GM18909 (cell line): ENCODE measurements around the gene SEMA4A.
"Not testable (repeated sequence)": the region's sequence is repeated elsewhere in the genome, so short reads cannot be mapped to it uniquely, and the experiment has no call there.

Experiments
- ATAC-seq: cut with Tn5 transposase; IDR thresholded peaks from one replicate; pipeline ENCODE4 v1.9.1; 2021; ENCODE audit warnings: mild to moderate bottlenecking; ENCODE audit not compliant: unreplicated experiment, poor library complexity

The SEMA4A gene

DNA sequence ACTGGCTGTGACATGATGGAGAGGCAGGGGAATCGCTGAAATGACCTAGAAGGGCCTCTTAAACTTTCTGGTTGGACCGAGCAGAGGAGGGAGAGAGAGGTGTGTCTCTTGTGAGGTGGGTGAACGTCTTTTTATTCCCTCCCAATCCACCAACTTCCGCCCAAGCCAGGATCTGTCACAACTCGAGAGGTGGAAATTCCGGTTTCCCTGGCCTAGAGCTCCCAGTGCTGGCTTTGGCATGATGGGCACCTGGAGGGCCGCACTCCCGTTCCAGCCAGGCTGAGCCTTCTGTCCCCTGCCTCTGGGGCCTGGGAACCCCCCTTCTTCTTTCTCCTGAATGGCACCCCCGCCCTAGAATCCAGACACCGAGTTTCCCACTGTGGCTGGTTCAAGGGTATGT is at the start of gene SEMA4A:
SEMA4A (plus strand) TSS at position 224 of the 400 bp plus-strand sequence. CDS start 994 bp downstream, outside the sequence.
- ATAC-seq = no peak

DNA sequence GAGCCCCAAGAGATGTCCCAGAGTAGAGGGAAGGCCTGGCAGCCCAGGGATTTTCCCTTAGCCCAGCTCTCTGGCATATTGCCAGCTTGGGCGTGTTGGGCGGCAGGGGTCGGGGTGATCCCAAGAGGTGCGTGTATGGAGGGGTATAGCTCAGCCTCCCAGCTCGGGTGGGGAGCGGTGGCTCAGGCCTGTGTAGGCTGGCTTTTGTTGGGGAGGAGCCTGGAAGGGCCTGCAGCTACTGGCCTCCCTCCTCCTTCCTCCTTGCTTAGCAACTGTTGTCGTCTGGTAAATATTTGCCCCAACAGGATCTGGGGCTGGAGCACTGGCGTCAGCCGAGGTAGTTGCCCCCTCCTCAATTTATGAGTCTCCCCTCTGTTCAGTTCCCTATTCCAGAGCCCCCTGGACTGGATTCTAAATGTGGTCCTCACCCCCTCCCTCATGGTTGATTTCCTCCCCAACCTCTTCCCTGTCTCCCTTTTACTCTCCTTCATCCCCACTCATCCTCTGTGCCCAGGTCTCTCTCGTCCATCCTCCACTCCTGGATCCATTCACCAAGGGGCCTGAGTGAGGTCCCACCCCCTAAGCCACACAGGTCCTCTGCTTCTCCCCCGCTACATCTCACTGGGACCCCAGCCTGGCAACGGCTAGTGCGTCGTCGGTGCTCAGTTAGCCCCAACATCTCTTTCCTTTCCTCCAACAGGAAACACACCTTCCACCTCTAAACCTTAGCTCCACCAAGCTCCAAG is 49.1 kb upstream of the SEMA4A start:
- ATAC-seq = no peak

DNA sequence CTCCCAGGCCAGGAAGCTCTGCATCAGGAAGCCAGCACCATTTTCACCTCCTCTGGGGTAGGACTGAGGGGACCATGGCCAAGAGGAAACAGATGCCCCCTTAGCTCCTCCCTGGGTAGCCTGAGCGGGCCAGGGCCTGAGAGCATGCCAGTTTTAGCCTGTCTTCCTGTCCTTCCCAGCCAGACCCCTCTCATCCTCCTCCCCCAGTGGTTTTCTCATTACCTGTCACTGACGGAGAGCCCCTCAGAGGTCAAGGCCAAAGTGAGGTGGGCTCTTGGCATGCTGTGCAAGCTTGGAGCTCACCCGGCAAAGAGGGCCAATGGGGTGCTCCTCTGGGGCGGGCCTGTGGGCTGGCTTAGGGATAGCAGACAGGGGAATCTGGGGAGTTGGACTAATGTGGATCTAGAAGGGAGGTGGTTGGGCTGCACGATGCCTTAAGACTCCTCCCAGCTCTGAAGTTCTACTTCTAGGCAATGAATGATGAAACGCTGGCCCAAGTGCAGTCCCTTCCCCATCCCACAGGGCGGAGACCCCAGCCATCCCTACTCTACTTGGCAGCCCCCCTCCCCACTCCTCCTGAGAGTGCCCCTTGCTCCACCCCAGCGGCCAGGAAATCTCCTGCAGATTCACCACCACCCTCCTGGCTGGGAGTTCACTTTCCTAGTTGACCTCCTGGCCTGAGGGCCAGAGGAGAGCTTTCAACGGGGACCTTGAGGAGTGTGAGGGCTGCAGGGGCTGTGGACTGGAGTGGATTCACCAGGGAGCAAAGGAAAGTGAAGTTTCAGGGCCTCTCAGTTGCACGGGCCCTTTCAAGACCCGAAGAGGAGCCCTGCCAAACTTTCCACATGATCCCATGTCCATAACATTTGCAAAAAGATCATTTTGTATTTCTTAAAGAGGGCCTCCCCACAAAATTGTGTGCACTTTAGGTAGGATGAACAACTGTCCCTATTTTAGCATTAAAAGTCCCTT is 48.2 kb upstream of the SEMA4A start:
- no peak for ATAC-seq

DNA sequence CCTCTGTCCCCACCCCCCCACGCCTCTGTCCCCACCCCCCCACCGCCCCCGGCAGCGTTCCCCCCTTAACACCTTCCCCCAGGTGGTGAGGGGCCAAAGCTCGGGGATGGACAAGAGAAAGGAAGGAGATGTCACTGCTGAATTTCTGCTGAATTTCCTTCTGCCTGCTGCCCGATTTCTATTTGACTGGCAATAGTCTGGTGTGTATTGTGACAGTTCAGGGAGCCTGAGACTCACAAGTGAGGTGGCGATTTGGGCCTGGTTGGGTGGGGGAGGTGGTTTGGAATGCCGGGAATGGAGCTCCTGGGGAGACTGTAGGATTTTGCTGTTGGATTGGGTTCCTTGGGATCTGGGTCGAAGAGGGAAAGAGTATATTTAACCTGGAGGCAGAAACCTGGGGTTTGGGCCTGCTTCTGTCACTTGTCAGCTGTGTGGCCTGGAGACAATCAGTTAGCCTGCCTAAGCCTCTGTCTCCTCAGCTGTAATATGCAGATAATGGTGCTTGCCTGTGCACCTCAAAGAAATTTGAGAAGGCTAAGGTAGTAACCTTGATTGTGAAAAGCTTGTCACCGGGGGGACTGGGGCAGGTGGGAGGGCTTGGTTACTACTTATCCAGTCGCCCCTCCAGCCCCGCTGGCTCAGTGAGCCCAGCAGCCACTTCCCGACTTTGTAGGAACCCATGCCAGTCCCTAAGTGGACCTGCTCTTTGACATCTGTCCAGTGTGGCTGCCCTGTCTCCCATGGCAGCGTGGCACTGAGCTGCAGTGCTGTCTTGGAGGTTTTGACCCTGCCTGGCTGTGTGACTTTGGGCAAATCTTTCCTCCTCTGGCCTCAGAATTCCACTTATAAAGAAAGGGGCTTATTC is 46.5 kb upstream of the SEMA4A start:
- ATAC-seq = peak; percentile 13

DNA sequence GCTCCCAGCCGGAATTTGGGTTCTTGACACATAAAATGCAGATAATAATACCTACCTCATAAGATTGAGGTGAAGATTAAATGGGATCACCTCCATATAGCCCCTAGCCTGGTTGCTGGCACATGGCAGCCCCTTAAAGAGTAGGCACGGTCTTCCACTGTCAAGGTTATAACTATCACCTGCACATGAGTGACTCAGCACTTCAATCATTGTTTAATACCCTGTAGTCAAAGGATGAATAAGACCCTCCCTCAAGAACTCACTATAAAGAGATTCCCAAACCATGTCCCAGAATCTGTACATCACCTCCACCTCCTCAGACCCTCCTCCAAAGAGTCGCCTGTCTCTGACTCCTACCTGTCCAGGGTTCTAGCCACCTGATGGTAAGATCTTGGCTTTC is 45.3 kb upstream of the SEMA4A start:
- no peak for ATAC-seq

DNA sequence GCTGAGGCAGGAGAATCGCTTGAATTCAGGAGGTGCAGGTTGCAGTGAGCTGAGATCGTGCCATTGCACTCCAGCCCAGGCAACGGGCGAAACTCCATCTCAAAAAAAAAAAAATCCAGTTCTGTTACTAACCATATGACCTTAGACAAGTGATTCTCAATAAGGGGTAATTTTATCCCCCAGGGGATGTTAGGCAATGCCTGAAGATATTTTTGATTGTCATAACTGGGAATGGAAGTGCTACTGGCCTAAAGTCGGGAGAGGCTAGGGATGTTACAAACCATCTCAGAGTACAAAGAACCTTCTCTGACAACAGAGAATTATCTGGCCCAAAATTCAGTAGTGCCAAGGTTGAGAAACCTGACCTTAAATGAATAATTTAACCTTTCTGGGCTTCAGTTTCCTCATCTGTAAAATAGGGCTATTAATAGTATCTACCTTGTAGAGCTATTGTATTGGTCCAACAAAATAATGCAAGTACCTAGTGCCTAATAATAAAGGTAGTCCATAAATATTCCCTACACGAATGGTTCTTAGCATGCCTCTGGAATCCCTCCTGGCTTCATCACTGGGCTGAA is 44.6 kb upstream of the SEMA4A start:
- ATAC-seq = no peak

DNA sequence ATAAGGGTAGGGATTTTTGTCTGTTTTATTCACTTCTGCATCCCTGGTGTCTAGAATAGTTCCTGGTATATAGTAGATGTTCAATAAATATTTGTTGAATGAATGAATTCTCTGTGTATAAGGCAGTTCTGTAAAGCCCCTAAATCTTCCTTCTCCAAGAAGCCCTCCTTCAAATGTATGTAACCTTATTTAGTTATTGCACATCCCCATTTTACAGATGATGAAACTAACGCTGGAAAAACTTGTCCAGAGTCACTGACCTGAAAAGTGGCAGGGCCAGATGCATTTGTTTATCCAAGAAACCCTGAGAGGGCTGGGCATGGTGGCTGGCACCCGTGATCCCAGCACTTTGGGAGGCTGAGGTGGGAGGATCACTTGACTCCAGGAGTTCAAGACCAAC is 43.1 kb upstream of the SEMA4A start:
- ATAC-seq = no peak

DNA sequence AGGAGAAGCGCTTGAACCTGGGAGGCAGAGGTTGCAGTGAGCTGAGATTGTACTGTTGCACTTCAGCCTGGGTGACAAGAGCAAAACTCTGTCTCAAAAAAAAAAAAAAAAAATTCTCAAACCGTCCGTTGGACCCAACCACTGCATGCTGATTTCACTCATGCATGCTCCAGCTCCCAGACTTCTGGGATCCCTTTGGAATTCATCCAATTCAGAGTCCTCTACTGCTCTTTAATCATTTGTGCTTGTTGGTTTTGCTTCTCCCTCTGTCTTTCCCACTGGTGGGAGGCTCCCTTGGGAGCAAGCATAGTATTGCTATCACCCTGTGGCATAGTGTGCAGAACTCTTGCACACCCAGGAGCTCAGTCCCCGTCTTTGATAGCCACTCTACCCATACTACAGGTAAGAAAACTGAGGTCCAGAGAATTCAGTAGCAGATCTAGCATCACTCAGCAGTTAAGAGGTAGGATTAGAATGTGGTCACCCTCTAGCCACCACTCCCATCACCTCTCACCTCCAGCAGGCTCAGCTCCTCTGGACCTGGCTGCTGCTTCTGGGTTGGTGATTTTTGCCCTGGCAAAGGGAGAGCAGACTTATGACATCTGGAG is 41.9 kb upstream of the SEMA4A start:
- ATAC-seq = no peak

DNA sequence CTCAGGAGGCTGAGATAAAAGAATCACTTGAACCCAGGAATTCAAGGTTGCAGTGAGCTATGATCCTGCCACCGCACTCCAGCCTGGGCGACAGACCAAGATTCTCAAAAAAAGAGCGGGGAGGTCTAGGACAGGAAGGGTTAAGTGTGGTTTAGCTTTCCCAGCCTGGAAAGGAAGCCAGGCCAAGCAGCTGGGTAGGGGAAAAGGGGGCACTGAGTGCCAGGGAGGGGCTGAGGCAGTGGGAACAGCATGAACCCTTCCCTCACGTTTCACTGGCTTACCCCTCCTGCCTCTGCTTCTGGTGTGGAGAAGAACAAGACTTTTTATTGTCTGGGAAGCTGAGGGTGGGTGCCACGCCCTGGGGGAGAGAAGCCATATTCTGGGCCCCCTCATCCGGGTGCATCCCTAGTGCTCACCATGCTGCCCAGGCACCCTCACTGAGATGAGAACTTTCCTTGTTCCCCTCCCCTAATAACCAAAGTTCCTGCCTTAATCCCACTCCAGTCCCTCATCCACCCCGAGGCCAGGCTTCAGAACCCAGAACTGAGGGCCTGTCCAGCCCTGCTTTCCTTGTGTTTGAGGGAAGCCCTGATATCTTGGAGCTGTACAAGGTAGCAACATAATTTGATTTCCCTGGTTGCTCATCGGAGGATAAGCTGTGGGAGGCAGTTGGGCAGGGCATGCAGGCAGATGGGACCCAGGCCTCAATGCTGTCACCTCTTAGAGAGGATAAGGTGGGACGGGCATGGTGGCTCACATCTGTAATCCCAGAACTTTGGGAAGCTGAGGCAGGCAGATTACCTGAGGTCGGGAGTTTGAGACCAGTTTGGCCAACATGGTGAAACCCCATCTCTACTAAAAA is 40.9 kb upstream of the SEMA4A start:
- no peak for ATAC-seq

DNA sequence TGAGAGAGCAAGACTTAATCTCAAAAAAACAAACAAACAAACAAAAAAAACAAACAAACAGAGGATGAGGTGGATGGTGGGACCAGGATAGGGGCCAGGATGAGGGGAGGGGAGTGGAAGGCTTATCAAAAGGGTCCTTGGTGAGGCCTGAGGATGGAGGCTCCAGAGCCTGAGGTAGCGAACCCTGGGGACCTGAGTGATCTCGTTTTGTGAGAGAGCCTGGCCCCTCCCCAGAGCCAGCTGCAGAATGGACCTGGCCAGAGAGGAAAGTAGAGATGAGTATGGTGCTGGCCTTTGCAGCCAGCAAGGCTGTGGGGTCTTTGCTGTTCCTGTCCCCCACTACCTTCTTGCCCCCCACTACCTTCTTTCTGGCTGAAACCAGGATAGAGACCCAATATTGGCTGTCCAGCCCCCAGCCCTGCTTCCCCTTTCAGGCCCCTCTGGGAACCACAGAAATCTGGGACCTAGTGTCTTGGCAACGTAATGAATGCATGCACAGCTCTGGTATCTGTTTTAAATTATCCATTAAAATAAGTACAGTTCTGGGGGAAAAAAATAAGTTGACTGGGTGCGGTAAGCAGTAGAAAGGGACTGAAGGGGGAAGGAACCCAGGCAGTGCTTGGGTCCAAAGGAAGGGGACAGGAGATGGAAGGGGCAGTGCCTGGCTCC is 40.0 kb upstream of the SEMA4A start:
- ATAC-seq = no peak

DNA sequence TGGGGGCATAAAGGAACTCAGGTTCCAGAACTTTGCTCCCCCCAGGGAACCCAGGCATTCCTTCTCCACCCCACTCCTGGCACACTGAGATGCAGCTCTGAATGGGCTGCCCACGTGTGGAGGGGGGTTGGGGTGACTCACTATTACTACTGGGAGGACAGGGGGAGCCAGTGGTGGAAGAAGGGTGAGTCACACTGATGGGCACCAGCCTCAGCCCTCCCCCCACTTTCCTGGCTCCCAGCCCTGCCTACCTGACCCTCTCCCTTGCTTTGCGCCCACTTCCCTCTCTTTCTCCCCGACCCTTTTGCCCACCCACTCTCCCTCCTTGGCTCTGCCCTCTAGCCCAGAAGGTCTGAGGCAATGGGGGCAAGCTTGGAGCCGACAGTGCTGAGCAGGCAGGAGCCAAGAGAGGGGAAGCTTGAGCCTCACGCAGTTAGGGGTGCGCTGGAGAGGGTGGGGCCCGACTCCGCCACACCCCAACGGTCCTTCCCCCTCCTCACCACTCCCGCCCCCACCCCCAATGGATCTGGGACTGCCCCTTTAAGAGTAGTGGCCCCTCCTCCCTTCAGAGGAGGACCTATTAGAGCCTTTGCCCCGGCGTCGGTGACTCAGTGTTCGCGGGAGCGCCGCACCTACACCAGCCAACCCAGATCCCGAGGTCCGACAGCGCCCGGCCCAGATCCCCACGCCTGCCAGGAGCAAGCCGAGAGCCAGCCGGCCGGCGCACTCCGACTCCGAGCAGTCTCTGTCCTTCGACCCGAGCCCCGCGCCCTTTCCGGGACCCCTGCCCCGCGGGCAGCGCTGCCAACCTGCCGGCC is 39.1 kb upstream of the SEMA4A start, which contains the start of gene LMNA:
LMNA (plus strand) TSS at position 611 of the 818 bp plus-strand sequence. CDS start 208 bp downstream, outside the sequence.
- ATAC-seq = peak; percentile 68

DNA sequence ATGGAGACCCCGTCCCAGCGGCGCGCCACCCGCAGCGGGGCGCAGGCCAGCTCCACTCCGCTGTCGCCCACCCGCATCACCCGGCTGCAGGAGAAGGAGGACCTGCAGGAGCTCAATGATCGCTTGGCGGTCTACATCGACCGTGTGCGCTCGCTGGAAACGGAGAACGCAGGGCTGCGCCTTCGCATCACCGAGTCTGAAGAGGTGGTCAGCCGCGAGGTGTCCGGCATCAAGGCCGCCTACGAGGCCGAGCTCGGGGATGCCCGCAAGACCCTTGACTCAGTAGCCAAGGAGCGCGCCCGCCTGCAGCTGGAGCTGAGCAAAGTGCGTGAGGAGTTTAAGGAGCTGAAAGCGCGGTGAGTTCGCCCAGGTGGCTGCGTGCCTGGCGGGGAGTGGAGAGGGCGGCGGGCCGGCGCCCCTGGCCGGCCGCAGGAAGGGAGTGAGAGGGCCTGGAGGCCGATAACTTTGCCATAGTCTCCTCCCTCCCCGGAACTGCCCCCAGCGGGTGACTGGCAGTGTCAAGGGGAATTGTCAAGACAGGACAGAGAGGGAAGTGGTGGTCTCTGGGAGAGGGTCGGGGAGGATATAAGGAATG is 38.4 kb upstream of the SEMA4A start:
- peak; percentile 15 for ATAC-seq

DNA sequence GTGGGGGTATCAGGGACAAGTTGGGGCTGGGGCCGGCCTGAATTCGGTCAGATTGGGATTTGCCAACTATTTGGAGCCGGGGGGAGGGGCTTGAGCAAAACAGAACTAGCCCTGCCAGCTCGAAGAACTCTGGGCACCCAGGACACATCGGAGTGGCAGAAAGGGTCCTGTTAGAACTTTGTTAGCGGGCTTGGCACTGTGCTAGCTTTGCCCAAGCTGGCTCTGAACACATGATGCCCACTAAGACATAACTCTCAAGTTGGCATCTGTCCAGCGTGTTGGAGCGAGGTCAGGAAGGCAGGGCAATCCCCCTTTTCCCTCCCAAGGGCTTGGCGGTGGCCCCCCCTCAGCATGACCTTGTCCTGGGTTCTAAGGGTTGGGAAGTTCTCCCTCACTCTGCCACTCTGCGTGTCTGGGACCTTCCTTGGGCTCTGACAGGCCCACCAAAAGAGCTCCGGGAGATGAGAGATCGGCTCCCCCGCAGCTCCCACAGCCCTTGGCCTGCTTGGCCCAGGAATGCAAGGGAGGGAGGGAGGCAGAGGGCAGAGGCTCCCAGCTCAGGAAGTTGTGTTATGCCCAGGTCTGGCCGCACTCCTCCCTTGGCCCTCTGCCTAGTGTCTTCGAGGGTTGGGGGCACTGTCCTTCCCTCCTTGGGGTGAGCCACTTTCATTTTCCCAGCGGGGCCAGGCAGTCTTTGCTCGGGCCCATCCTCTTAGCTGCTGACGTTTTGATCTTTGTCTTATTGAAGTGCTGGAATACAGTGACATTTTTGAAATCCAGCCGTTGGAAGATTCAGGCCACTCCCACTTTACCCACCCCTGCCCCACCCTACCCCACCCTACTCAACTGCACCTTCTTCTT is 37.6 kb upstream of the SEMA4A start:
- no peak for ATAC-seq

DNA sequence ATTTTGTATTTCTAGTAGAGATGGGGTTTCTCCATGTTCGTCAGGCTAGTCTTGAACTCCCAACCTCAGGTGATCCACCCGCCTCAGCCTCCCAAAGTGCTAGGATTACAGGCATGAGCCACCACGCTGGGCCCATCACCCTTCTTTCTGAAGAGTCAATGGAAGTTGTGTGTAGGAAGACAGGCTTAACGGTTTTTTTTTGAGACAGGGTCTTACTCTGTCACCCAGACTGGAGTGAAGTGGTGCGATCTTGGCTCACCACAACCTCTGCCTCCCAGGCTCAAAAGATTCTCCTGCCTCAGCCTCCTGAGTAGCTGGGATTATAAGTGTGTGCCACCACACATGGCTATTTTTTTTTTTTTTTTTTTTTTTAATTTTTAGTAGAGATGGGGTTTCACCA is 36.7 kb upstream of the SEMA4A start:
- ATAC-seq = not testable (repeated sequence)

DNA sequence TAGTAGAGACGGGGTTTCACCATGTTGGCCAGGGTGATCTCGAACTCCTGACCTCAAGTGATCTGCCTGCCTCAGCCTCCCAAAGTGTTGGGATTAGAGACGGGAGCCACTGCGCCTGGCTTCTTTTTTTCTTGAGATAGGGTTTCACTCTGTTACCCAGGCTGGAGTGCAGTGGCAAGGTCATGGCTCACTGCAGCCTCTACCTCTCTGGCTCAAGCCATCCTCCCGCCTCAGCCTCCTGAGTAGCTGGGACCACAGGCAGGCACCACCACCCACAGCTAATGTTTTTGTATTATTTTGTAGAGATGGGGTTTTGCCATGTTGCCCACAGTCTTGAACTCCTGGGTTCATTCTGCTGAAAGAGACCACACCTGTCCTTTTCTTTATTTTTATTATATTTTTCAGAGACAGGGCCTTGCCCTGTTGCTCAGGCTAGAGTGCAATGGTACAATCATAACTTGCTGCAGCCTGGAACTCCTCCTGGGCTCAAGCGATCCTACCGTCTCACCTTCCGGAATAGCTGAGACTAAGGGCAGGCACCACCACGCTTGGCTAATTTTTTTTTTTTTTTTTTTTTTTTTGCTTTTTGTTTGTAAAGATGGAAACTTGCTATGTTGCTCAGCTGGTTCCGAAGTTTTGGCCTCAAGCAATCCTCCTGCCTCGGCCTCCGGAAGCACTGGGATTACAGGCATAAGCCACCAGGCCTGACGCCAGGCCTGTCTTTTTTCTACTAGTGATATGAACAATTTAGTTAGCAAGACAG is 35.8 kb upstream of the SEMA4A start:
- ATAC-seq = no peak
